Measurements from ENCODE around the gene DCAF5.

DCAF5 gene

GRCh38 chr14:69002069-69002468, 150.8 kb downstream of the DCAF5 start:
- DNase-seq: no peak

- no peak for DNase-seq
Observed at GRCh38 chr14:69001375-69001774, 151.5 kb downstream of the DCAF5 start.

Data from fibroblast of skin of right biceps (primary cell).